Glomerular visceral epithelial cell (primary cell): Measurements from ENCODE around the gene CDS2.

Source experiments
- DNase-seq: peaks from one replicate; pipeline ENCODE4 v3.0.0-alpha.2; 2016; ENCODE audit errors: extremely low spot score

Gene CDS2

DNA sequence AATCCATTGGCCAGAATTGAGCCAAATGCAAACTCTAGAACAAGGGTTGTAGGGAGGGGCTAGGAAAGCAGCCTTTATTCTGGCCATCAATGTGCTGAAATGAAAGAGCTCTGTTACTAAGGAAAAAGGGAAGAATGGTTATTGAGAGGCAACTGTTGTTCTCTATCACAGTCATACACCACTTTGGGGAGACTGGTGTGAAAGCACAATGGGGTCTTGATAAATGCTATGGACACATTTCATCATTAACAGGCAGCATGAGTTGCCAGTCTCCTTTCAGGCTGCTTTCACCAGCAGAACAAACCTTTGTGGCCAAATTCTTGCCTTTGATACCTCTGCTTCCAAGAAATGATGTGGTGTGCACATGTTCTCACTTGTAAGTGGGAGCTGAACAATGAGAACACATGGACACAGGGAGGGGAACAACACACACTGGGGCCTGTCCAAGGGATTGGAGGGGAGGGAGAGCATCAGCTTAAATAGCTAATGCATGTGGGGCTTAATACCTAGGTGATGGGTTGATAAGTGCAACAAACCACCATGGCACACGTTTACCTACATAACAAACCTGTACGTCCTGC lies 86.2 kb downstream of the CDS2 start:
- no peak for DNase-seq

- DNase-seq = no peak
Measured at GRCh38 chr20:5214826-5215225, 88.0 kb downstream of the CDS2 start.

- DNase-seq = no peak
Measured at GRCh38 chr20:5215672-5216304, 89.0 kb downstream of the CDS2 start.

- DNase-seq = no peak
Measured at GRCh38 chr20:5216663-5217062, 89.9 kb downstream of the CDS2 start.

GRCh38 chr20:5217616-5218015 lies 90.8 kb downstream of the CDS2 start:
- DNase-seq = no peak

DNA sequence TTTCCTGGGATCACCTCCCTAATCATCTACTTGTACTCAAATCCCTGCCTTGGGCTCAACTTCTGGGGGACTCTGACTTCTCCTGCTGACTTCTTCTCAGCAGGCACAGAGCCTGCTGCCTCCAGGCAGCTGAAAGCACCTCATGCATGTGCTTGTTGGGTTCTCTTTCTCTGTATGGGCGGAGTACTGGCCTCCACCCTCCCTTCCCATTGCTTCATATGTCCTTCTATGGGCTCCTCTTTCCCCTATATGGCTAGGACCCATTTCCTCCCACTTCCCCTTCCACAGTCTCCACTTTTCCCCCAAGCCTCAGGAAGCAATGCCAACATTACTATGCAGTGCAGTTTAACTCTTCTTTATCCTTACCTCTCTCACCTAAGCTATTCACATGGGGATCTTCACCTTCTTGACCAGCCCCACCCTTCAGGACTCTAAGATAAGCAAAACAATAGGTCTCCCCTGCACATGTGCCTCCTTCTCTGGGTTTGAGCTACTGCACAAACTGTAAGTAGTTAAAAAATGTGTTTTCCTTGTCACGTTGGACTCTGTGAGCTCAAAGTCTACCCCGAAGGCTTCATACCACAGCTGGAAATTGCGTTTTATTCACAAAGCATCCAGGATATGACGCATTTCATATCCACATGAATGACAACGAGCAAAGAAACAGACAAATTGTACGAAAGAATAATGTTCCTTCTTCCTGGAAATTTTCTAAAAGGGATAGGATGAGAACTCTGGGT lies 93.7 kb downstream of the CDS2 start:
- DNase-seq = no peak

DNA sequence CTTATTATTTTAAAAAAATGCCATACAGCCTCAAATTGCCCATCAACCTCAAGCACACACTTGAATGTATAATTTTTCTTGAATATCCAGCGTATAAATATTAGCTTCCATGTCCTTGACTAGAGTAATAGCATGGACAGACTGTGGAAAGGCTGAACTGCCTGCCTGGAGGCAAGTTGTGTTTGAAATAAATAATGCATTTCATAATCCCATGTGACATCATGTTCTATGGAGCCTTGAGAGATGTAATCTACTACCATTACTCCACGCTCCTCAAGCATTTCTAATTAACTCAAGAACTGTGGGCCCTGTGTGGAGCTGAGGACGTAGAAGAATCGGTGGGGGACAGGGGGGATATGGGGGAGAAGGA lies 94.2 kb downstream of the CDS2 start:
- no peak for DNase-seq

DNA sequence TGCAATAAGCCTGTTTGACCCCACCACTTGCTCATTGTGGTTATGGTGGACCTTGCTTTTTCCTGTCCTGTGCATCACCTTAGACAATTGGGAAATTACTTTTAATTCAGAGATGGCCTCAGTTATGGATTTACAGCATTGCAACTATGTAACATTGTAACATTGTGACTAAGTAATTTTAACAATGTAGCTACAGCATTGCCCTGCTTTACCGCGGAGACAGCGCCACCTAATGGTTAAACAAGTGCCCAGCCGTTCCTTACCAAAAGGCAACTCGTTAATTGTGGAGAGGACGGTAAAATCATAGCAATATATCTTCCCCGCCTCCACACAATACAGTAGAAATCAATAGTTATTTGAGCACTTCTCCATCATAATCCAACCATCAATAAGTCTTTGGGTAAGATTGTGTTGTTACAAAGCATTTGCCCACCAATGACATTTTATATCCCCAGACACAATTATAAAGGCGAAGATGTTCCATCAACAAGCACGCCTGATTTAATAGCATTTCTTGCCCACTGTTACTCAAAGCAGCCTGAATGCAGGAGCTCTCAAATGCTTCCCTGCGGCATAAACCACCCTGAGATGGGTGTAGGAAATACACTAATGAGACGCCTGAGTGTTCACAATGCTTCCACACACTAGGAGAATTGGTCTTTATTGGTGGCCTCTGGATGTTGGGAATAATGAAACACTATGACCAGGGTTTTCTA lies 96.3 kb downstream of the CDS2 start:
- DNase-seq = peak; percentile 61

- DNase-seq = no peak
Measured at GRCh38 chr20:5230544-5230943, 103.7 kb downstream of the CDS2 start.

GRCh38 chr20:5234158-5234557 lies 107.3 kb downstream of the CDS2 start:
- no peak for DNase-seq

GRCh38 chr20:5234978-5235377 lies 108.2 kb downstream of the CDS2 start:
- DNase-seq = no peak
